Measurements from ENCODE around the gene FGF11. TPM values are rescaled to one million over a fixed set of nuclear protein-coding genes. Genes with fewer than 3 reads are reported as not detected.

Gene FGF11
- total and polyA plus RNA-seq, 2 experiments from 2014 or later = 2.7 to 3.8 TPM

DNA sequence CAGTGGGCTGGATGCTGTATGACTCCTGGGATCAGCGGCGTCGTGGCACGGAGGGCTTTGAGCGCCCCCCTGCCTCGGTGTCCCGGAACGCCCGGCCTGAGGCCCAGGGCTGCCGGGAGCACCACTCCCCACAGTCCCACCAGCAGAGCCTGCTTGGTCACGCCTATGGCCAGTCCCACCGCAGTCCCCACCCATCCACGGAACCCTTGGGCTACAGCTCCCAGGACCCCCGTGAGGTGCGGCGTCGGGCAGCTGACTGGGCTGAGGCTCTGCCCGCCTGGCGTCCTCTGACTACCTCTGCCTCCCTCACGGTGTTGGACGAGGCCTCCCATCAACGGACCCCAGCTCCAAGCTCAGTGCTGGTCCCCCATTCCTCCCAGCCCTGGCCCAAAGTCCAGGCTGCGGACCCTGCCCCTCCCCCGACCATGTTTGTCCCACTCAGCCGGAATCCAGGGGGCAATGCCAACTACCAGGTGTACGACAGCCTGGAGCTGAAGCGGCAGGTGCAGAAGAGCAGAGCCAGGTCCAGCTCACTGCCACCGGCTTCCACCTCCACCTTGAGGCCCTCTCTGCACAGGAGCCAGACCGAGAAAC is 12.3 kb upstream of the FGF11 start:
- no peaks in the 10 kb centered on the region for H3K27me3 ChIP-seq
- 91% methylated on average over 27 of the region's 29 CpGs for WGBS (ENCODE audit: low lambda C conversion rate, missing lambda C conversion rate)

GRCh38 chr17:7427549-7427948 is 11.8 kb upstream of the FGF11 start:
- Histone ChIP-seq H3K27ac (no peak overlapping the region), H2AFZ (no peak overlapping the region), H3K4me1 (ENCODE audit: insufficient read depth) (no peaks in the 10 kb centered on the region), H3K4me3 (no peak overlapping the region), H4K20me1 (ENCODE audit: insufficient read depth, poor library complexity, severe bottlenecking) (no peaks in the 10 kb centered on the region), H3K9me2 (replicated peaks; ENCODE audit: insufficient read depth) (no peaks in the 10 kb centered on the region), H3K4me2 (no peak overlapping the region), H3K36me3 (replicated peaks; ENCODE audit: insufficient read depth, low read depth) (no peaks in the 10 kb centered on the region), H3K27me3 (no peaks in the 10 kb centered on the region), H3K9me3 (ENCODE audit: low read depth) (no peaks in the 10 kb centered on the region), H3K79me2 (no peaks in the 10 kb centered on the region)
- WGBS (ENCODE audit: low lambda C conversion rate, missing lambda C conversion rate) = 91% methylated on average over 7 of the region's 7 CpGs
- DNase-seq (ENCODE audit: low spot score) = no peak
- TF ChIP-seq, protein P1, sequence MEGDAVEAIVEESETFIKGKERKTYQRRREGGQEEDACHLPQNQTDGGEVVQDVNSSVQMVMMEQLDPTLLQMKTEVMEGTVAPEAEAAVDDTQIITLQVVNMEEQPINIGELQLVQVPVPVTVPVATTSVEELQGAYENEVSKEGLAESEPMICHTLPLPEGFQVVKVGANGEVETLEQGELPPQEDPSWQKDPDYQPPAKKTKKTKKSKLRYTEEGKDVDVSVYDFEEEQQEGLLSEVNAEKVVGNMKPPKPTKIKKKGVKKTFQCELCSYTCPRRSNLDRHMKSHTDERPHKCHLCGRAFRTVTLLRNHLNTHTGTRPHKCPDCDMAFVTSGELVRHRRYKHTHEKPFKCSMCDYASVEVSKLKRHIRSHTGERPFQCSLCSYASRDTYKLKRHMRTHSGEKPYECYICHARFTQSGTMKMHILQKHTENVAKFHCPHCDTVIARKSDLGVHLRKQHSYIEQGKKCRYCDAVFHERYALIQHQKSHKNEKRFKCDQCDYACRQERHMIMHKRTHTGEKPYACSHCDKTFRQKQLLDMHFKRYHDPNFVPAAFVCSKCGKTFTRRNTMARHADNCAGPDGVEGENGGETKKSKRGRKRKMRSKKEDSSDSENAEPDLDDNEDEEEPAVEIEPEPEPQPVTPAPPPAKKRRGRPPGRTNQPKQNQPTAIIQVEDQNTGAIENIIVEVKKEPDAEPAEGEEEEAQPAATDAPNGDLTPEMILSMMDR (IDR thresholded peaks at IDR 0.05; ENCODE audit: poor library complexity) = no peak
- TF ChIP-seq EZH2phosphoT487 (IDR thresholded peaks at IDR 0.05; ENCODE audit: low read depth, severe bottlenecking, unreplicated experiment) = no peak
- TF ChIP-seq EZH2 (IDR thresholded peaks at IDR 0.05; ENCODE audit: borderline replicate concordance) = no peak

More for the DNA sequence above, 12.3 kb upstream of the FGF11 start:
- no peaks in the 10 kb centered on the region for H4K20me1 ChIP-seq (ENCODE audit: insufficient read depth, poor library complexity, severe bottlenecking)
- no peaks in the 10 kb centered on the region for H3K79me2 ChIP-seq
- H3K27ac ChIP-seq = no peak overlapping the region
- no peaks in the 10 kb centered on the region for H3K9me3 ChIP-seq (ENCODE audit: low read depth)
- no peaks in the 10 kb centered on the region for H3K36me3 ChIP-seq (replicated peaks; ENCODE audit: insufficient read depth, low read depth)
- H3K4me3 ChIP-seq = no peak overlapping the region
- no peak for DNase-seq (ENCODE audit: low spot score)
- no peak for TF ChIP-seq EZH2phosphoT487 (IDR thresholded peaks at IDR 0.05; ENCODE audit: low read depth, severe bottlenecking, unreplicated experiment)
- TF ChIP-seq, protein P1 (IDR thresholded peaks at IDR 0.05; ENCODE audit: poor library complexity) = no peak
- no peak for TF ChIP-seq EZH2 (IDR thresholded peaks at IDR 0.05; ENCODE audit: borderline replicate concordance)
- no peak overlapping the region for H2AFZ ChIP-seq
- no peaks in the 10 kb centered on the region for H3K9me2 ChIP-seq (replicated peaks; ENCODE audit: insufficient read depth)
- no peaks in the 10 kb centered on the region for H3K4me1 ChIP-seq (ENCODE audit: insufficient read depth)
- H3K4me2 ChIP-seq = no peak overlapping the region

- Histone ChIP-seq H3K27ac (no peak within 1 kb of the TSS), H3K79me2 (no peaks in the 10 kb centered on the region), H4K20me1 (ENCODE audit: insufficient read depth, poor library complexity, severe bottlenecking) (no peaks in the 10 kb centered on the region), H3K36me3 (replicated peaks; ENCODE audit: insufficient read depth, low read depth) (no peaks in the 10 kb centered on the region), H3K4me2 (no peak within 1 kb of the TSS), H3K9me3 (ENCODE audit: low read depth) (no peaks in the 10 kb centered on the region), H3K4me3 (no peak within 1 kb of the TSS), H3K27me3 (no peaks in the 10 kb centered on the region), H2AFZ (no peak within 1 kb of the TSS), H3K4me1 (ENCODE audit: insufficient read depth) (no peaks in the 10 kb centered on the region), H3K9me2 (replicated peaks; ENCODE audit: insufficient read depth) (no peaks in the 10 kb centered on the region)
- no peak for DNase-seq (ENCODE audit: low spot score)
- TF ChIP-seq EZH2phosphoT487 (IDR thresholded peaks at IDR 0.05; ENCODE audit: low read depth, severe bottlenecking, unreplicated experiment) = no peak
- TF ChIP-seq, protein P1 (IDR thresholded peaks at IDR 0.05; ENCODE audit: poor library complexity) = no peak
- TF ChIP-seq EZH2 (IDR thresholded peaks at IDR 0.05; ENCODE audit: borderline replicate concordance) = no peak
- WGBS (ENCODE audit: low lambda C conversion rate, missing lambda C conversion rate) = 89% methylated on average over 5 of the region's 5 CpGs
Observed at GRCh38 chr17:7428557-7428956, 10.8 kb upstream of the FGF11 start, which contains the start of gene SPEM3. TSS of gene SPEM3 (plus strand) at chr17:7428857. CDS start at chr17:7428903, 46 bp downstream.
